ENCODE results near the gene ZCCHC7.

GRCh38 chr9:37255944-37256862, 135.8 kb downstream of the ZCCHC7 start:
- TF ChIP-seq CTCF (IDR thresholded peaks at IDR 0.05; ENCODE audit: low read depth, low read length) (no peak), EZH2phosphoT487 (IDR thresholded peaks at IDR 0.05; ENCODE audit: low read depth) (no peak)

Data from OCI-LY3 (cell line).